ENCODE data around the gene MYO5A.
"Not testable (repeated sequence)": the region's sequence is repeated elsewhere in the genome, so short reads cannot be mapped to it uniquely, and the experiment has no call there.

MYO5A gene

GRCh38 chr15:52324109-52324508 lies 204.6 kb downstream of the MYO5A start:
- DNase-seq, result no peak

- DNase-seq, result no peak
Observed at GRCh38 chr15:52318729-52319500, 209.8 kb downstream of the MYO5A start.

- no peak for DNase-seq
Observed at GRCh38 chr15:52317688-52318087, 211.0 kb downstream of the MYO5A start.

GRCh38 chr15:52317022-52317421 lies 211.7 kb downstream of the MYO5A start:
- no peak for DNase-seq

GRCh38 chr15:52309154-52309548 lies 219.5 kb downstream of the MYO5A start:
- DNase-seq, result no peak

GRCh38 chr15:52308446-52309153 lies 220.1 kb downstream of the MYO5A start:
- no peak for DNase-seq

- no peak for DNase-seq
Observed at GRCh38 chr15:52307847-52308246, 220.8 kb downstream of the MYO5A start.

- DNase-seq, result no peak
Observed at GRCh38 chr15:52306270-52306669, 222.4 kb downstream of the MYO5A start.

- DNase-seq, result no peak
Observed at GRCh38 chr15:52303093-52303772, 225.4 kb downstream of the MYO5A start.

- DNase-seq, result no peak
Observed at GRCh38 chr15:52301265-52301847, 227.3 kb downstream of the MYO5A start.

GRCh38 chr15:52295421-52296001 lies 233.2 kb downstream of the MYO5A start, which contains the start of gene MYO5C:
MYO5C (minus strand) TSS chr15:52295804; CDS start chr15:52295636, 168 bp downstream.
- no peak for DNase-seq

GRCh38 chr15:52294881-52295420 lies 233.7 kb downstream of the MYO5A start:
- no peak for DNase-seq

GRCh38 chr15:52292780-52293392 lies 235.8 kb downstream of the MYO5A start:
- no peak for DNase-seq

- no peak for DNase-seq
Observed at GRCh38 chr15:52291204-52291603, 237.5 kb downstream of the MYO5A start.

- DNase-seq, result no peak
Observed at GRCh38 chr15:52290800-52291199, 237.9 kb downstream of the MYO5A start.

- no peak for DNase-seq
Observed at GRCh38 chr15:52290329-52290728, 238.4 kb downstream of the MYO5A start.

GRCh38 chr15:52289629-52290081 lies 239.0 kb downstream of the MYO5A start:
- DNase-seq, result no peak

- no peak for DNase-seq
Observed at GRCh38 chr15:52288986-52289385, 239.7 kb downstream of the MYO5A start.

GRCh38 chr15:52288051-52288942 lies 240.4 kb downstream of the MYO5A start:
- DNase-seq, result no peak

- no peak for DNase-seq
Observed at GRCh38 chr15:52287114-52287513, 241.6 kb downstream of the MYO5A start.

GRCh38 chr15:52285941-52286340 lies 242.7 kb downstream of the MYO5A start:
- DNase-seq, result not testable (repeated sequence)

Data from cortex of kidney (tissue), 1 donor.